AG20443 (cell line): ENCODE measurements around the gene DBF4.
"Not testable (repeated sequence)": the region's sequence is repeated elsewhere in the genome, so short reads cannot be mapped to it uniquely, and the experiment has no call there.

ENCODE experiments used
- DNase-seq: peaks from one replicate; pipeline ENCODE4 v3.0.0; 2012; ENCODE audit warnings: low spot score, mixed read lengths

Gene DBF4

DNA sequence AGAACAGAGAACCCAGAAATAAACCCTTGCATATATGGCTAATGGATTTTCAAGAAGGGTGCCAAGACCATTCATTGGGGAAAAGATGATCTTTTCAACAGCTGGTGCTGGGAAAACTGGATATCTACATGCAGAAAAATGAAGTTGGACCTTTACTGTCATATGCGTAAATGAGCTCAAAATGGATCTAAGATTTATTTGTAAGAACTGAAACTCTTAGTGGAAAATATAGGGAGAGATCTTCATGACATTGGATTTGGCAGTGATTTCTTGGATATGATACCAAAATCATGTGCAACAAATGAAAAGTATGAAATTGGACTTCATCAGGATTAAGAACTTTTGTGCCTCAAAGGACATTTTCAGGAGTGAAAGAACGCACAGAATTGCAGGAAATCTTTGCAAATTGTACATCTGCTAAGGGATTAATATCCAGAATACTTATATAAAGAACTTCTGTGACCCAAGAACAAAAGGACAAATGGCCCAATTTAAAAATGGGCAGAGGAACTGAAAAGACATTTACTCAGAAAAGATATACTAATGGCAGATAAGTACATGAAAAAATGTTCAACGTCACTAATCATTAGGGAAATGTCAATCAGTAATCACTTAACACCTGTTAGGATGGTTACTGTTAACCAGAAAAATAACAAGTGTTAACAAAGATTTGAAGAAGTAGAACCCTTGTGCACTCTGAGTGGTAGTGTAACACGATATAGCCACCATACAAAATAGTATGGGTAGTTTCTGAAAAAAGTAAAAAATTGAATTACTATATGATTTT lies 6.1 kb downstream of the DBF4 start:
- no peak for DNase-seq

DNA sequence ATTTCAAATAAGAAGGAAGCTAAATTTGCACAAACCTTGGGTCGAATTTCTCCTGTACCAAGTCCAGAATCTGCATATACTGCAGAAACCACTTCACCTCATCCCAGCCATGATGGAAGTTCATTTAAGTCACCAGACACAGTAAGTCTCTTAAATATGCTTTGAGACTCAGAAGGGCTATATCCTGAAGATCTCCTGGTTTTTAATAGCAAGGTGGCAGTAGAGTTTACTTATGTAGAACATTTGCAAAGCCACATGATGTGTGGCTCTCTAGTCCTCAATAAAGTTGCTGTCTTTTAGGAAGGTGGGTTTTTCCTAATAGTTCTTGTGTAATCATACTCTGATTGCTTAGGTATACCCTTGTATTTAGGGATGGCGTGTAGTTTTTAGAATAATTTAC lies 8.7 kb downstream of the DBF4 start:
- no peak for DNase-seq

DNA sequence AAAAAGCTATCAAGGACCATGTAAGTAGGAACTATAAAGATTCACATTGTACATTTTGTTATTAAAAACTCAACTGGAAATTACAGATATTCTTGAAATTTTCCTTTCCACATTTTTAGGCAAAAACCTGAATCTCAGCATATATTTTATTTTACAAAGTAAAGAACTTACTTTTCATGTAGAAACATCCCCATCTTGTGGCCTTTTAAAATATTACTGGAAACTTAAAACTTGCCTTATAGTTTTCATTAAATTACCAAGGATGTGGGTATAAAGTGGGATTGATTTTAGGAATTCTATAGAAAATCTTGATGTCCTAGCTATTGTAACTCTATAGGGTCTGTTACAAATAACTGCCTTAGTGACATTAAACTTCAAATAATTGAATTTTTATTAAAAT lies 10.6 kb downstream of the DBF4 start:
- no peak for DNase-seq

DNA sequence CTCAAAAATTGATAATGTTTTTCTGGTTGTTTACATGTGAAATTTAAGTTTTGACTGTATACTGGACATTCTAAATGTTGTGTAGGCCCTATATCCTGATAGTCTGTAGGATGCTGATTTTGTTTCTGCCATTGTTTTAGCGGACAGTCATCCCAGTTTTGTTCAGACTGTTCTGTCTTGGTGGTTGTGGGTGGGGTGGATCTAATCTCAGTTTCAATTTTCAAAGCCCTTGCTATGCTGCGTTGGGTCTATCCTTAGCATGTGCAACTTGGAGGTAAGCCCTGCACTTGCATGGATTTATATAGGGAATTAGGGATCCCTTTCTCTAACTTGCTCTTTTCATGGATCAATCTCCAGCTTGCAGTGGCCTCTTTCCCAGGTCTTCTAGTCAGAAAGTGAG lies 19.1 kb downstream of the DBF4 start:
- no peak for DNase-seq

DNA sequence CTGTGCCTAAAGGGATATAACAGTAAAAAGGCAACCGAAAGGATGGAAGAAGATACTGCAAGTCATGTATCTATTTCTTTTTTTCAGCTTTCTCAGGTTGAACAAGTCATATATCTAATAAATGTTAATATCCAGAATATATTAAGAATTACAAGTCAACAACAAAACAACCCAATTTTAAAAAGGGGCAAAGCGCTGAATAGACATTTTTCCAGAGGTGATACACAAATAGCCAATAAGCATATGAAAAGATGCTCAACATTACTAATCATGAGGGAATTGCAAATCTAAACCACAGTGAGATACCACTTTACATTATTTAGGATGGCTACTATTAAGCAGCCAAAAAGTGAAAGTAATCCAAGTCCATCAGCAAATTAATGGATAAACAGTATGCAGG lies 23.0 kb downstream of the DBF4 start:
- DNase-seq = no peak

DNA sequence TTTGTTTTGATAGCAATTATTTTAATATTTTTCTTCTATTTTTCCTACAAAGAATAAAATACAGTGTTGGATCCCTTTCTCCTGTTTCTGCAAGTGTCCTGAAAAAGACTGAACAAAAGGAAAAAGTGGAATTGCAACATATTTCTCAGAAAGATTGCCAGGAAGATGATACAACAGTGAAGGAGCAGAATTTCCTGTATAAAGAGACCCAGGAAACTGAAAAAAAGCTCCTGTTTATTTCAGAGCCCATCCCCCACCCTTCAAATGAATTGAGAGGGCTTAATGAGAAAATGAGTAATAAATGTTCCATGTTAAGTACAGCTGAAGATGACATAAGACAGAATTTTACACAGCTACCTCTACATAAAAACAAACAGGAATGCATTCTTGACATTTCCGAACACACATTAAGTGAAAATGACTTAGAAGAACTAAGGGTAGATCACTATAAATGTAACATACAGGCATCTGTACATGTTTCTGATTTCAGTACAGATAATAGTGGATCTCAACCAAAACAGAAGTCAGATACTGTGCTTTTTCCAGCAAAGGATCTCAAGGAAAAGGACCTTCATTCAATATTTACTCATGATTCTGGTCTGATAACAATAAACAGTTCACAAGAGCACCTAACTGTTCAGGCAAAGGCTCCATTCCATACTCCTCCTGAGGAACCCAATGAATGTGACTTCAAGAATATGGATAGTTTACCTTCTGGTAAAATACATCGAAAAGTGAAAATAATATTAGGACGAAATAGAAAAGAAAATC lies 31.0 kb downstream of the DBF4 start:
- not testable (repeated sequence) for DNase-seq

DNA sequence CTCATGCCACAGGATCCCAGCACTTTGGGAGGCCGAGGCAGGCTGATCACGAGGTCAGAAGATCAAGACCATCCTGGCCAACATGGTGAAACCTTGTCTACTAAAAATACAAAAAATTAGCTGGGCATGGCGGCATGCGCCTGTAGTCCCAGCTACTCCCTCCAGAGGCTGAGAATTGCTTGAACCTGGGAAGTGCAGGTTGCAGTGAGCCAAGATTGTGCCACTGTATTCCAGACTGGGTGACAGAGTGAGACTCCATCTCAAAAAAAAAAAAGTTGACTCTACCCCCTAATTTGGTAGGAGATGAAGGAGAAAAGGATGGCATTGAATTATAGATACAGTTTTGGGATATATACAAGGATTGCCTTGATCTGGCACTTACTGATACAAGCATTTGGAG lies 32.5 kb downstream of the DBF4 start:
- not testable (repeated sequence) for DNase-seq

DNA sequence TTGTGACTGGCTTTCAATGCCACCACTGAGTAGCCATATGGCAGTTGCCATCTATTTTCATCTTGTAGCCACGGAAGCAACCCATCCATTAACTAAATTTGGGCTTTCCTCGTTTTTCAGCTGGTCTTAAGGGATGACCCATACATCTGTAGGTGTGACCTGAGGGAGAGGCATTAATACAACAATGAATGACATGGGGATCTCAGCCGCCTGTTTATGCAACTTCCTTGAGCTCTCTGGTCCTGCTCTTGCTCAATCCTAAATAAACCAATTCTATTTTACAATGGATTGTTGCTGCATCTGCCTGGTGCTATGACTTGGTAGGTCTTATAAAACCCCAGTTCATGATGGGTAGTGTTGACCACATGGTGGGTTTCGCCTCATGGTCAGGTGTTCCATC lies 35.8 kb downstream of the DBF4 start:
- DNase-seq = no peak

DNA sequence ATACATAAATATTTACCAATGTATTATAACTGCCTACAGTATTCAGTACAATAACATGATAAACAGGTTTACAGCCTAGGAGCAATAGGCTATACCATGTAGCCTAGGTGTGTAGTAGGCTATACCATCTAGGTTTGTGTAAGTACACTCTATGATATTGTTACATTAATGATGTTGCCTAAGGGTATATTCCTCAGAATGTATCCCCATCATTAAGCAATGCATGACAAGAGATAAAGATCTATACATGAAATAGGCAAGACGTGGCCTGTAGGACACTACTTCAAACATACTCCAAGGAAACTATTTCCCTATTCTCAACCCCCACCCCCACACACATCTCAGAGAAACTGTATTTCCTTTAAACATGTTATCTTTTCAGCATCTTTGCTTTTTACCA lies 42.4 kb downstream of the DBF4 start:
- no peak for DNase-seq

DNA sequence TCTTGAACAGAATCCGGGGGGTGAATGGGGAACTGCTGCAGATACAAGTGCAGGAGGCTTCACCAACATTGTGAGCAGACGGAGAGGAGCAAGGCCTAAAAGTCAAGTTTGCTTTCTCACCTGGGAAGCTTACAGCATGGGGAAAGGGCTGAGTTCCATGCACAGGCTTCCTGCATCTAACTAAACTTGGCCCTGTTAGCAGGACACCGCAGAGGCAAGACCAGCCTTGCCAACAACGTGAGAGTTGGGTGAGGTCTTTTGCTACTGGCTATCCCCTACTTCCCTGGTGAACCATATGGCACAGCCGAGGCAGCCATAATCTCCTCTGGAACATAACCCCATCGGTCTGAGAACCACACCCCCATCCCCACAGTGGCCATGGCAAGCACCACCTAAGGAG lies 43.6 kb downstream of the DBF4 start:
- no peak for DNase-seq

DNA sequence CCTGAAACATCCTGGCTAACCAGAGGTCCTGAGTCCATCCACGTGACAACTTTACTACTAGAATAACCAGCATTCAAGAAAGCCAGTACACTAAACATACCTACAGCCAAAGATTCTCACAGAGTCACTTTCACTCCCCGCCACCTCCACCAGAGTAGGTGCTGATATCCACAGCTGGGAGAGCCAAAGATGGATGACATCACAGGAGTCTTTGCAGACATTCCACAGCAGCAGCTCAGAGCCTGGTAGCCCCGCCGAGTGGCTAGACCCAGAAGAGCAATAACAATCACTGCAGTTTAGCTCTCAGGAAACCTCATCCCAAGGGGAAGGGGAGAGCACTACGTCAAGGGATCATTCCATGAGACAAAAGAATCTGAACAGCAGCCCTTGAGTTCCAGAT lies 44.3 kb downstream of the DBF4 start:
- no peak for DNase-seq

DNA sequence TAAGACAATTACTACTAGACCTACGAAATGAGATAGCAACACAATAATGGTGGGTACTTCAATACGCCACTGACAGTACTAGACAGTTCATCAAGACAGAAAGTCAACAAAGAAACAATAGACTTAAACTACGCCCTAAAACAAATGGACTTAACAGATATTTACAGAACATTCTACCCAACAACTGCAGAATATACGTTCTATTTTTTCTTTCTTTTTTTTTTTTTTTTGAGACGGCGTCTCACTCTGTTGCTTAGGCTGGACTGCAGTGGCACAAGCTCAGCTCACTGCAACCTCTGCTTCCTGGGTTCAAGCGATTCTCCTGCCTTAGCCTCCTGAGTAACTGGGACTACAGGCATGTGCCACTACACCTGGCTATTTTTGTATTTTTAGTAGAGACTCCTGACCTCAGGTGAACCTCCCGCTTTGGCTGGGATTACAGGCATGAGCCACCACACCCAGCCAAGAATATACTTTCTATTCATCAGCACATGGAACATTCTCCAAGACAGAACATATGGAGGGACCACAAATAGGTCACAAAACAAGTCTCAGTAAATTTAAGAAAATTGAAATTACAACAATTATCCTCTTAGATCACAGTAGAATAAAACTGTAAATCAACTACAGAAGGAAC lies 46.6 kb downstream of the DBF4 start:
- not testable (repeated sequence) for DNase-seq

DNA sequence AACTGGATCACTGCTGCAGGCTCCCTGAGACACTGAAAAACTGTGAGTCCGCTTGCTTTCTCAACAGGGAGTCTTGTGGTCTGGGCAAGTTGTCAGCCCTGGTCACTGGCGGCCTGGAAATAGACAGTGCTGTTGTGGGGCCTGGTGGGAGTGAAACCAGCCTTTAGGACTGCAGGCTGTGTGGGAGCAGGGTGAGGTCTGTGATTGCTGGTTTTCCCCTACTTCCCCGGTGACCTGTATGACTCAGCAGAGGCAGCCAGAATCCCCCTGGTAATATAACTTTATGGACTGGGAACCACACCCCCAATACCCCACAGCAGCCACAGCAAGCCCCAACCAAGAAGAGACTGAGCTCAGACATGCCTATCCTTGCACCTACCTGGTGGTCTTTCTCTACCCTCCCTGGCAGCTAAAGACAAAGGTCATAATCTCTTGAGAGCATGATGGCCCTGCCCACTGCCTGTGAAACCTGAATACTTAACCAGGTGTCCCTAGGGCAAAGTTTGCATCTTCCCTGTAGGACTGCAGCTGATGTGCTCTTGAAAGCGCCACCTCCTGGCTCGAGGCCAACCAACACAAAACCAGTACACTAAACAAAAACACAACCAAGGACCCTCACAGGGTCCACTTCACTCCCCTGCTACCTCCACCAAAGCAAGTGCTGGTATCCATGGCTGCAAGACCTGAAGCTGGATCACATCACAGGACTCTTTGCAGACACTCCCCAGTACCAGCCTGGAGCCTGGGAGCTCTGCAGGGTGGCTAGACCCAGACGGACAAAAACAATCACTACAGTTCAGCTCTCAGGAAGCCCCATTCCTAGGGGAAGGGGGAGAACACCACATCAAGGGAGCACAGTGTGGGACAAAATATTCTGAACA lies 50.5 kb downstream of the DBF4 start:
- no peak for DNase-seq

DNA sequence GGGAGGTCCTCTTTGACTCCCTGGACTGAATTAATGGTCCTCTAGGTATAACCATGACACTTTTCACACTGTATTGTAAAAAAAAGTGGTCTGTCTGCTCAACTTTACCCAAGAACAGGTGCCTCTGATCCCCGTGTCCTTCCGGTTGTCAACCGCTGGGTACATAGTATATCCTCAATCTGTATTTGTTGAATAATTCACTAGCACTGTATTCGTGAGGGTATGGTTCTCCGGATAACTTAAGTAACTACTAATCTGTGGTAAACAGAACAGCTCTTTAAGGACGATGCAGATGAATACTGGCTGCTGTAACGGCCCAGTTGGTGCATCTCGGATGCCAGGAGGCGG lies 57.3 kb downstream of the DBF4 start:
- no peak for DNase-seq

DNA sequence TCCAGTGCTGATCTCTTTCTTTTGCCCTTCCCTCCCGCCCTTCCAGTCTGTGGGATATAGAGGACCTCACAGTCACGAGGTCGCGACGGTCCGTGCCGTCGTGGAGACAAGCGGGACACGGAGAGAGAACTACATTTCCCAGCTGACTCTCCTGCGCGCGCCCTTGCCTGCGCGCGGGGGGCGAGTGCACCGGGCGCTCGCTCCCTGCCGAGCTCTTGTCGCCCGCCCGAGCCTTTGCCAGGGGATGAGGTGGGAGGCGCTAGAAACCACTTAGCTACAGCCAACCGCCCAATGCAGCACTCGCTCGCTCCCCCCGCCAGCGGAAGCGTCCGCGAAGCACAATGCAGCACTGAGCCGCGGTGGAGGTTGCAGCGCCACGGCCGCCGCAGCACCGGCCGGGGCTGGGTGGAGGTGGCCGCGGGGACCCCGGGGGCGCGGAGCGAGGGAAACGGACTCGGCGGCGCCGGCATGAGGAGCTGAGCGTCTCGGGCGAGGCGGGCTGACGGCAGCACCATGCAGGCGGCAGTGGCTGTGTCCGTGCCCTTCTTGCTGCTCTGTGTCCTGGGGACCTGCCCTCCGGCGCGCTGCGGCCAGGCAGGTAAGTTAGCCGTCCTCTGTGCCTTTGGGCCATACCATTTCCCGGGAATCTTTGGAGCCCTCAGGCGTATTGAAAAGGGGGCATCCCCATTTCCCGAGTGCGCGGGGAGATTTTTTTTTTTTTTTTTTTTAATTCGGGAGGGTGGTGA lies 57.8 kb downstream of the DBF4 start, which contains the start of gene ADAM22:
Gene ADAM22, plus strand, starts transcription at position 299 of the 746 bp plus-strand sequence. Its CDS starts 215 bp downstream, at position 514.
- DNase-seq = peak; percentile 78

DNA sequence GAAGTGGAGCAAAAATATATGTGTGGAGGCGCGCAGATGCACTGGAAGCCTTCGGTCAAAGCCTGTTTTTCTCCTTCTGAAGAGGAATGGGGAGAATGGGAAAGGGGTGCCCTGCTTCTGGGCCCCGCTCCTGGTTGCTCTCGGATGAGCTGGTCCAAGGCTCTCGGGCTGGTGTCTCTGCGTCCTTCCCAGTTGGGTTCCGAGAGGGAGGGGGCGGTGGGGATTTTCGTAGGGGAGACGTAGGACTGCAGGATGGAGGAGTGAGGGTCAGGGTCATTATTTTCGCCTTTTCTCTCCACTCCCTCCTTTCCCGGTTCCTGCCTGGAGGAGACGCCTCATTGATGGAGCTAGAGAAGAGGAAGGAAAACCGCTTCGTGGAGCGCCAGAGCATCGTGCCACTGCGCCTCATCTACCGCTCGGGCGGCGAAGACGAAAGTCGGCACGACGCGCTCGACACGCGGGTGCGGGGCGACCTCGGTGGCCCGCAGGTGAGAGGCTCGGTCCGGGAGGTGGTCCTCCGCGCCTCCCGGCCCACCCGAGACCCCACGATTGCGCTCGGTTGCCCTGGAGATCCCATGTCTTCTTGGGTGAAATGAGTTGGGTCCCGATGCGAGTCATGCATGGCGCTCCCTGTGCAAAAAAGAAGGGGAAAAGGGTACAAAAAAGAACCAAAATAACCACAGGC lies 58.5 kb downstream of the DBF4 start:
- DNase-seq = peak; percentile 33

DNA sequence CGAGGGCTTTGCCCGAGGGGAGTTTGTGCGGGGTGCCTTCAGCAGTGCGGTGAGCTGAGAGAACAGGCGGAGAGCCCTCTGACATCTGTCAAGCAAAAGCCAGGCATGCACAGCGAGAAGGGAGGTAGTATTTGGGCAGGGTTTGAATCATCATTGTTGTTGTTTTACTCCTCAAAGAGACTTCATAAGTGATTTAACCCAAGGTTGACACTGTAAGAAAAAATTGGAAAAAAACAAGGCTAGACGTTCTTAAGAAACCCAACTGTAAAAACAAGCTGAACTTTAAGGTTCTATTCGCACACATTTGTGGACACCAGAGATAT lies 59.1 kb downstream of the DBF4 start:
- DNase-seq = no peak

DNA sequence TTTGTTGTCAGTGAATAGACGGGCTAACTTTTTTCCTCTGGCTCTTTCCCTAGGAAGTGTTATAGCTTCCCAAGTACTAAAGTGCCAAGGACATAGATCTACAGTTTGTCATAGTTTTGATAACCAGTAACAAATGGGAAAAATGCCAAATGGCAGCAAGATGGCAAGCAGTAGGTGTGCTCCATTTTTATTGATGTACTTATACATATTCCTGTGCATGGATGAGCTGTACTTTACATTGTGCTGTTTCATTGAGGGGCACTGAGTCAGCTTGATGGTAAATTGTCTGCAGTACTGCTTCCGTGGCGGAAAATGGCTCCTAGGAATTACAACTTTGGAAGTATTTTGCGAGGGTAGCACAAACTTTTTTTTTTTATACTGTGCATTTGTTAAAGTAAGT lies 64.8 kb downstream of the DBF4 start:
- DNase-seq = no peak

DNA sequence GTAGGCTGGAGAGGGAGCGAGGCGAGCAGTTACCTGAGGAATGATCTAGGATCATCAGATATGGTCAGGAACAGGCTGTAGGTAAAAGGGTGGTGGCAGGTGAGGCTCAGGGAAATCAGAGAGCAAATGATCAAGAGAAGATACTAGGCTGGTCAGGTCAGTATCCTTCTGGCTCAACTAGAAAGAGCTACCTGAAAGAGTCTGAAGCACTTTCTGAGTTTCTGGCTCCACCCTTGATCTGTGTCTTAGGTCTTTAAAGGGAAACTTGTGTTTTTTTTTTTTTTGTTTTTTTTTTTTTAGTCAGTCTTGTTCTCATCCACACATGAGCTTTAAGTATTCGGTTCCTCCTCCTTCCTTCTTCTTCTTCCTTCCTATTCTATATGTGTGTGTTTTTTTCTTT lies 68.3 kb downstream of the DBF4 start:
- no peak for DNase-seq

DNA sequence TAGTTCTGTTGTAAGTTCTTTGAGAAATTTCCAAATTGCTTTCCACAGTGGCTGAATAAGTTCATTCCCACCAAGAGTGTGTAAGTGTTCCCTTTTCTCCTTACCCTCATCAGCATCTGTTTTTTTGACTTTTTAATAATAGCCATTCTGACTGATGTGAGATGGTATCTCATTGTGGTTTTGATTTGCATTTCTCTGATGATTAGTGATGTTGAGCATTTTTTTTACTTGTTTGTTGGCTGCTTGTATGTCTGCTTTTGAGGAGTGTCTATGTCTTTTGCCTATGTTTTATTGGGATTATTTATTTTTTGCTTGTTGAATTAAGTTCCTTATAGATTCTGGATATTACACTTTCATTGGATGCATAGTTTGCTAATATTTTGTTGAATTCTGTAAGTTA lies 69.6 kb downstream of the DBF4 start:
- not testable (repeated sequence) for DNase-seq

DNA sequence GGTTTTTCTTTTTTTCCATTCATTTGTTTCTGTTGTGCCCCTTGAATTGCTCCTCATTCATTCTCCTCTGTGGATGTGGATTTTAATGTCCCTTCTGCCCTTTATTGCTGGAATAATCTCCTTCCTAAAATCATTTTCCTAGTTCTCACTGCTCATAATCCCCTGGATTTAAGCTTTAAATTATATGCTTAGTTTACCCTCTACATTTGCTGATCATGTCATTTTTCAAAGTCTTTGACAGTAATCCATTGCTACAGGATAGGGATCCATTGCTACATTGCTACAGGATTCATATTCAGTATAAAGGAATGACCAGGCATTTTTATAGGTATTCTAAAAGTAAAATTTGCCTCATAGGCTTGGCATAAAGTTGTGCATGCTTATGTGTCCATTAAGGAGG lies 72.1 kb downstream of the DBF4 start:
- DNase-seq = no peak
